ENCODE results near the gene ZBTB1.

DNA sequence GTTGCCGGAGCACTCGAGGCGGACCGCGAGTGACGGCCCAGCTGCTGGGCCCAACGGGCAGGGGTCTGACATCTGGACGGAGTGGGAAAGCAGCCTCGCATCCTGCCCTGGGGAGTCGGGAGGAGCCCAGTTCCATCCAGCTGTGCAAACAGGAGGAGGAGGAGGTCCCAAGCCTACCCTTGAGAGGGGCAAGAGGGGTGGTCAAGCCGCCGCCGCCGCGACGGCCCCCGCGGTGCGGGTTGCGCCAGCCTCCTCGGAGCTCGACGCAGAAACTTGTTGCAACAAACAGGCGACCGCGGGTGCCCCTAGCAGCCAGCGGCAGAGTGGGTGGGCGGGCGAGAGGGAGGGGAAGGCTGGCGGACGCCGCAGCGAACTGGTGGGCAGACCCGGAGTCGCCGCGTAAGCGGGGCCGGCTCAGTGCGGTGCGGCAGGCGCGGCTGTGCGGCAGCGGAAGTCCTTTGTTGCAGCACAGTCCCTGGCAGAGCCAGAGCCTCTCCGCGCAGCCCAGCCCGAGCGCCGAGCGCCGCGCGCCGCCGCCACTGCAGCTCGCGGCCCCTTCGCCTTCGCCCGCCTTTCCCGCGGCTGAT is at the start of gene ZBTB1:
- TF ChIP-seq POLR2A (IDR thresholded peaks at IDR 0.05) (peak; percentile 49 to 87), EP300 (IDR thresholded peaks at IDR 0.05) (no peak)
- TF ChIP-seq, protein P1, sequence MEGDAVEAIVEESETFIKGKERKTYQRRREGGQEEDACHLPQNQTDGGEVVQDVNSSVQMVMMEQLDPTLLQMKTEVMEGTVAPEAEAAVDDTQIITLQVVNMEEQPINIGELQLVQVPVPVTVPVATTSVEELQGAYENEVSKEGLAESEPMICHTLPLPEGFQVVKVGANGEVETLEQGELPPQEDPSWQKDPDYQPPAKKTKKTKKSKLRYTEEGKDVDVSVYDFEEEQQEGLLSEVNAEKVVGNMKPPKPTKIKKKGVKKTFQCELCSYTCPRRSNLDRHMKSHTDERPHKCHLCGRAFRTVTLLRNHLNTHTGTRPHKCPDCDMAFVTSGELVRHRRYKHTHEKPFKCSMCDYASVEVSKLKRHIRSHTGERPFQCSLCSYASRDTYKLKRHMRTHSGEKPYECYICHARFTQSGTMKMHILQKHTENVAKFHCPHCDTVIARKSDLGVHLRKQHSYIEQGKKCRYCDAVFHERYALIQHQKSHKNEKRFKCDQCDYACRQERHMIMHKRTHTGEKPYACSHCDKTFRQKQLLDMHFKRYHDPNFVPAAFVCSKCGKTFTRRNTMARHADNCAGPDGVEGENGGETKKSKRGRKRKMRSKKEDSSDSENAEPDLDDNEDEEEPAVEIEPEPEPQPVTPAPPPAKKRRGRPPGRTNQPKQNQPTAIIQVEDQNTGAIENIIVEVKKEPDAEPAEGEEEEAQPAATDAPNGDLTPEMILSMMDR (IDR thresholded peaks at IDR 0.05), result no peak

Data from suprapubic skin (tissue), 3 donors.